ENCODE measurements around the gene ZNF334.

The ZNF334 gene

DNA sequence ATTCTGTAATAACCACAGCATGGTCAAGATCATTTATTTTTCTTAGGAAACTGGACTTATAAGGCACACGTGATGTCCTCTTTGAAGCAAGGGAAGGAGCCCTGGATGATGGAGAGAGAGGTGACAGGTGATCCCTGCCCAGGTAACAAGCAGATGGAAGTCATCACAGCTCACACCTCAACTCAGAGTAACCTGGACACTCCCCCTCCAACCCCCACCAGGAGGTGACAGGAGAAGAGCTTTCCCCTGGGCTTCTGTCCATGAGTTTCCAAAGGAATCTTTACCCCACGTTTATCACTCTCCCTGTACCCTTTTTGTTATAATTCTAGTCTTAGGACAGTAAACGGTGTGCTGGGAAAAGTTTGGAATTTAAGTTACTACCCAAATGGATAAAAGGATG lies 28.4 kb downstream of the ZNF334 start:
- no peak for DNase-seq

DNA sequence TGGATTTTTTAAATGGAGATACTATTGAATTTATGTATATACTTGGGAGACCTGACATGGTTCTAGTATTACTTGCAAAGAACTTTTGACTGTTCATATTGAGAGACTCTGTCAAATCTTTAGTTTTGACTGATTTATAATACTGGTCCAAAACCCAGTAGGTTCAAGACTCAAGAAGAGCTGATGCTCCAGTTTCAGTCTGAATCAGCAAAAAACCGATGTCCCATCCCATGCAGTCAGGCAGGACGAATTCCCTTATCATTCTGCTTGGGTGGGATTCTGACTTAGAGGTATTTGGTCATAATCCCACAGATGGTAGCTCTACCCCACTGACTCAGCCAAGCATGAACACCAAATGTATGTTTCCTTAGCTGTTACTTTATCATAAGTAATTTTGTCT lies 29.5 kb downstream of the ZNF334 start:
- no peak for DNase-seq

DNA sequence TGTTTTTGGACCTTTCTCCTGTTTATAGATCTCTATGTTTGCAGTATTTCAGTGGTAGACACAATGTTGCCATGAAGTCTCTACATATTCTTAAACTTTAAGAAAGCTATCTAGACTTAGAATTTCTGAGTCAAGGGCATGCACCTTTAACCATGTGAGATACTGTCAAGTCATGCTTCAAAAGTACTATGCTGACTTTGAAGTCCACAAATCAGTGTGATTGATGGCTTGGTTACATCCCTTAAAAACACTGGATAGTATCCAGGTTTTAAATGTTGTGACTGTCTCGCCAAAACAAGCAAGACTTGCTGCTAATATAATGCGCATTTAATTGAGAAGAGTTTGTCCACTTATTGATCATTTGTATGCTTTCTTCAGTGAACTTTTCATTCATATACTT lies 30.5 kb downstream of the ZNF334 start:
- DNase-seq = no peak

DNA sequence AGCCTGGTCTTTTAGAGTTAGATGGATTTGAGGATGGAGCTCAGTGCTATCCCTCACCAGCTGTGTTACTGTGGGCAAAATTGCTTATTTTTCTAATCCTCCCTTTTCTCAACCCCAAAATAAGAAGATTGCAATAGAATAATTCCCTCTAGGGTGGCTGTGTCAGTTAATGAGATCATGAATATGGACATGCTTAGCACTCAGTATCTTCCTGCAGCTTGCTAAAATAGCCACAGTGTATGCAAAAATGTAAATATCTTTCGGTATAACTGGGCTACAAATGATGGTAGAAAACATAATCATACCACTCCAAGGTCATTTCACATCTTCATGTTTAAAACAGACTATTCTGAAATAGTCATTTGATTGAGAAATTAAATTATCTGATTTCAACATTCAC lies 35.7 kb downstream of the ZNF334 start:
- no peak for DNase-seq

DNA sequence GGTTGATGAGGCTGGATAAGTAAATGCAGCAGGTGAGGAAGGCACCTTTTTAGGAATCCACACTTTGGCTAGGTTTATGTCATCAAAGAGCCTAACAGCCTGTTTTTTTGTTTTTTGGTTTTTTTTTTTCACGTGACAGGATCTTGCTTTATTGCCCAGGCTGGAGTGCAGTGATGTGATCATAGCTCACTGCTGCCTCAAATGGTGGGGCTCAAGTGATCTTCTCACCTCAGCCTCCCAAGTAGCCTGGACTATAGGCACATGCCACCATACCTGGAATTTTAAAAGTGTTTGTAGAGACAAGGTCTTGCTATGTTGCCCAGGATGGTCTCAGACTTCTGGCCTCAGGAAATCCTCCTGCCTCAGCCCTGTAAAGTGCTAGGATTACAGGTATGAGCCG lies 36.1 kb downstream of the ZNF334 start:
- DNase-seq = no peak

DNA sequence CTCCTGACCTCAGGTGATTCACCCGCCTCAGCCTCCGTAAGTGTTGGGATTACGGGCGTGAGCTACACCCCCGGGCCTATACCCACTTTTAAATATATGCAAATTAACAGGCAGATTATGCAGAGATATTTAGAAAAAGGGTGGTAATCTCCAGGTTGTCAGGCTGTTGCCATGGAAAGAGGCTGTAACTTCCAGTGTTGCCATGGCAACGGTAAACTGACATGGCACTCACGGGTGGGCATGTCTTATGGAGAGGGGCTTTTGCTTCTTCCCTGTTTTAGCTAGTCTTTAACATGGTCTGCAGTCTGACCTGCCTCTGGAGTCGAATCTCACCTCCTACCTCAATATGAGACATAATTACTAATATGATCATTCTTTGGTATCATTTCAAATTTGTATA lies 44.9 kb downstream of the ZNF334 start:
- DNase-seq = no peak

DNA sequence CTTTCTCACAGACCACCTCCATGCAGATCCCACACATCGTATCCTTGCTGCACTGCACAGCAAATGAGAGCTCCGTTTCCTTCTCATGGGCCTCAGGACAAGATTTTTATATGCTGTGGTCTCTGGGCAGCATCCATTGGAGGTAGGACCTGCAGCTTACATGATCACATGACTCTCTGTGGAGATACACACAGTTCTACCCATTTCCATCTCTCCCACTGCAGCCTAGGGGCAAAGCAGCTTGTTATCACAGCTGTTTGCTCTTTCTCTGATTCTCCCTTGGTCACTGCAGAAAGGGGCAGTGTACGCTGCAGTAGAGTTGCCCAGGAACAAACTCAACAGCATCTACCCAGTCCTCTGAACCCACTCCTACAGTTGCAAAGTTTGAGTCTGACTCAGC lies 48.9 kb downstream of the ZNF334 start:
- DNase-seq = no peak

DNA sequence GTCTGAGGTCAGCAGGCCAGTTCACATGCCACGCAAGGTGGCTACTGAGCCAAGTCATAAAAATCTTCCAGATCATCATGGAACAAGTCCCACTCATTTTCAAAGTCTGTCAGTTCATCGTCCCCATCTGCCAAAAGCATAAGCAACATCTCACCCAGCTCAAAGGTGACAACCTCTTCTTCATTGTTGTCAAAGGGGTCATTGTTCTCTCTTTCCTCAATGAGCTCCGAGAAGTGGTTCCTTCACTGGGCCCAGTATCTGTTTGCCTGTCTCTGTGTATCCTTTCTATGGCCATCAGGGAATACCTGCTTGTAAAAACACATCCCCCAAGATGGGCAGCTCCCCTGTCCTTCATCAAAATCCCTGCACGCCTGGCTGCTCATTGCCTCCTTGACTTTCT lies 49.5 kb downstream of the ZNF334 start:
- DNase-seq = no peak

DNA sequence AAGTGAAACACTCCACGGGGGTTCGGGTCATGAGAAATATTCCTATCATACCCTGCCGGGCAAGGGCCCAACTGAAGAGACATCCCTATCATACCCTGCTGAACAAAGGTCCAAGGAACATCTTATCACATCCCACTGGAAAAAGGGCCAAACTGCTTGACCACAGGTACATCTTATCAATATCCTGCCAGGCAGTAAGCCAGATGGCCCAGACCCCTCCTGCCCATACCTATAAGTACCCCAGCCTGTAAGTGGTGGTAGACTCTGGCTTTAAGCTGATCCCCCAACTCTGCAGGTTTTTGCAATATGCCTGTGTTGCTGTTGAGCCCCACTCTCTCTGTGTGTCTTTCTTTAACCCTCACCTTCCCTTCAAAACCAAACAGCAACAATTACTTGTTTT lies 51.6 kb downstream of the ZNF334 start:
- no peak for DNase-seq

DNA sequence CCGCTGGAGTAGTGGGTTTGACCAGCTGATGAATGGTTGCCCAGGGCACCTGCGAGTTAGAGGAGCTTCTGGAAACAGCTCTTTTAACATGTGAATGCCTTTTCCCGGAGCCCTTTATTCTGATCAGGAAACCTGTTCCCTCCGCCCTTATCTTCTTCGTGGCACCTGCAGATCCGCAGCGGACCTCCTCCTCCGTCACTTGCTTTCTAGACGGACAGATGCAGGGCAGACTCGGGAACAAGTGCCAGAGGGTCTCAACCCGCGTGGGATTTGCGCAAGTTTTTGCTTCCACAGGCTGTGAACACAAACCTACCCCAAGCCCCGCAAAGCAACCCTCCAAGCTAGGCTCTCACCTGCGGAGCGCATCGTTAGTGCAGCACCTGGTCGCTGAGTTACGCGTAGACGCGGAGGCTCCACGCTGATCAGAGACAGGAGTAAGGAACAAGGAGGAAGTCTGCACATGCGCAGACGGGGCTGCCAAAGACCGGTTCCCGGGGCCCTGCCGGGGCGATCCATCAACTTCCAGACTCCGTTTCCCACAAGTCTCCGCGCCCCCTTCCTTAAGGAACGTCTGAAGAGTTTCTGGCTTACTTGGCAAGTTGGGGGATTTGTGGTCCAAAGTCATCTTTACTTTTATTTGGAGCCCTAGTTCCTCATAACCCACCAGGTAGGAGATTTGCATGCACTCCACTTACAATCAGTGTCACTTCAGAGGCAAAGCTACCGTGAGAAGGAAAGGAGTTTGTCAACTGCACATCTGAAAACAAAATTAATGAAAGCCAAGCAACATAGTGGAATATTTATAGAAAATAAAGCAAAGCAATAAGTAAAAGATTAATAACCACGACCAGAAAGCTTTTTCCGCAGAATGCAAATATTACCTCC lies 54.3 kb downstream of the ZNF334 start:
- no peak for DNase-seq

DNA sequence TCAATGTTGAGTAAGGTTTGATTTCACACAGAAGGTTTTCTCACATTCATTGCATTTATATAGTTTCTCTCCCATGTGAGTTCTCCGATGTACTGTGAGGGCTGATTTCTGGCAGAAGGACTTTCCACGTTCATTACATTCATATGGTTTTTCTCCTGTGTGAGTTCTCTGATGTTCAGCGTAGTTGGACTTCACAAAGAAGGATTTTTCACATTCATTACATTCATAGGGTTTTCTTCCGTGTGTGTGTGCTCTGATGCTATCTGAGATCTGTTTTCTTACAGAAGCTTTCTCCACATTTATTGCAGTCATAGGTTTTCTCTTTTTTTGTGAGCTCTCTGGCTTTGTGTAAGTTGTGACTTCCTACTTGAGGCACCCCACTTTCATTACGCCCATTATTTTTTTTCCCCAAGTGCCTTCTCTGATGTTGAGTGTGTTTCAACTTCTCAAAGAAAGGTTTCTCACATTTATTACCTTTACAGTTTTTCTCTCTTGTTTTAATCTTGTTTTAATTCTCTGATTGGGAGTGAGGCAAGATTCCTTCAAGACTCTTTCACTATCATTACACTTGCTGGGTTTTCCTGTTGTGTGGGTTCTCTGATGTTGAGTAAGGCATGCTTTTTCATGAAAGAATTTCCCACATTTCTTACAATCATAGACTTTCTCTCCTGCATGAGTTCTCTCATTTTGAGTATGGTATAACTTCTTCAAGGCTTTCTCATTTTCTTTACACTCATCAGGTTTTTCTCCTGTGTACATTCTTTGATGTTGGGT lies 56.9 kb downstream of the ZNF334 start:
- DNase-seq = no peak

DNA sequence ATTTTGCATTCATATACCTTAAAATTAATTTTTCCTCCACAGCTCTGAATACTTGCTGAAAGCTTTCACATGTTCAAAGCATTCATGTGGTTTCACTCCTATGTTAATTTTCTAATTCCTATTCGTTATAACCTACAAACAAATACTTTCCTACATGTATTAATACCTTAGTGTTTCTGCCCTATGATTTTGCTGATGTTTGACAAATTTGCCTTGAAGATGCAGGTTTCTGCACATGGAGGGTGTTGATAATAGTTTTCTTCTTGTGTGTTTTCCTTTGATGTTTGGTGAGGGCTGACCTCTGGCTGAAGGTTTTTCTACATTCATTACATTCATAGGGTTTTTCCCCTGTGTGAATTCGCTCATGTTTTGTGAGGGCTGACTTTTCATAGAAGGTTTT lies 57.6 kb downstream of the ZNF334 start:
- no peak for DNase-seq

All from CD4-positive, alpha-beta T cell treated with Interleukin-21 for 1 hour (primary cell).